HepG2 (cell line): Measurements from ENCODE around the gene CMTM5. TPM values are rescaled to one million over a fixed set of nuclear protein-coding genes. Genes with fewer than 3 reads are reported as not detected.
A peak's percentile ranks its signal among the peaks of the same experiment; 100 is the strongest.

Source experiments
- DZIP1 ChIP-seq: sonication (generic); formaldehyde crosslinking; IDR thresholded peaks from 2 replicates; pipeline ENCODE4 v1.5.0; 2020; ENCODE audit warnings: mild to moderate bottlenecking, missing genetic modification reagents
- GATAD2A ChIP-seq: IDR thresholded peaks from 2 replicates; pipeline ENCODE4 v1.6.1; 2016
- KAT7 ChIP-seq: IDR thresholded peaks from 2 replicates; pipeline ENCODE4 v1.6.1; 2018; ENCODE audit warnings: borderline replicate concordance, missing compliant biosample characterization
- NRL ChIP-seq: sonication (generic); formaldehyde crosslinking; IDR thresholded peaks from 2 replicates; pipeline ENCODE4 v1.5.0; 2020; ENCODE audit warnings: missing genetic modification reagents, mild to moderate bottlenecking, moderate library complexity, borderline replicate concordance
- ONECUT2 ChIP-seq: sonication (generic); formaldehyde crosslinking; IDR thresholded peaks from 2 replicates; pipeline ENCODE4 v1.4.0; 2020; ENCODE audit warnings: missing genetic modification reagents
- PHF20 ChIP-seq: sonication (generic); formaldehyde crosslinking; IDR thresholded peaks from 2 replicates; pipeline ENCODE4 v1.5.0; 2020; ENCODE audit warnings: mild to moderate bottlenecking, missing genetic modification reagents
- THAP8 ChIP-seq: sonication (generic); formaldehyde crosslinking; IDR thresholded peaks from 2 replicates; pipeline ENCODE4 v1.5.1; 2020; ENCODE audit warnings: missing genetic modification reagents, mild to moderate bottlenecking, borderline replicate concordance
- UBTF ChIP-seq: sonication (generic); formaldehyde crosslinking; IDR thresholded peaks from 2 replicates; pipeline ENCODE4 v1.4.0; 2020; ENCODE audit warnings: mild to moderate bottlenecking, missing genetic modification reagents
- ZBTB14 ChIP-seq: sonication (generic); formaldehyde crosslinking; IDR thresholded peaks from 2 replicates; pipeline ENCODE4 v1.4.0; 2020; ENCODE audit warnings: missing genetic modification reagents
- ZFP37 ChIP-seq: sonication (generic); formaldehyde crosslinking; IDR thresholded peaks from 2 replicates; pipeline ENCODE4 v1.4.0; 2020; ENCODE audit warnings: missing genetic modification reagents, borderline replicate concordance
- ZFP90 ChIP-seq: sonication (generic); formaldehyde crosslinking; IDR thresholded peaks from 2 replicates; pipeline ENCODE4 v1.8.0; 2022; ENCODE audit warnings: missing genetic modification reagents, mild to moderate bottlenecking, inconsistent platforms, borderline replicate concordance
- ZFX ChIP-seq: sonication (generic); formaldehyde crosslinking; IDR thresholded peaks from 2 replicates; pipeline ENCODE4 v1.4.0; 2020; ENCODE audit warnings: mild to moderate bottlenecking, low read depth, missing genetic modification reagents, moderate library complexity
- ZNF407 ChIP-seq: sonication (generic); formaldehyde crosslinking; IDR thresholded peaks from one replicate; pipeline ENCODE4 v1.5.1; 2020; ENCODE audit warnings: mild to moderate bottlenecking, missing genetic modification reagents; ENCODE audit errors: not compliant biosample characterization
- polyA plus RNA-seq, 8 experiments: library from polyadenylated mRNA; depleted of rRNA in 3 of 8; stranded (reverse) in 7 of 8; unstranded in 1 of 8; fragments of >200 nt; fragmentation: Illumina TruSeq in 4 of 8; extraction: Trizol in 4 of 8; gene quantifications; 2 replicates each; pipeline versions ENCODE4 v1.2.1 to v1.2.3, GENCODE V29; 2011 to 2016; ENCODE audit warnings: low read depth in 4 of 8, missing spikeins in 1 of 8, mixed read lengths in 1 of 8; ENCODE audit not compliant: insufficient read depth in 1 of 8
- total RNA-seq, 5 experiments: library from RNA; depleted of rRNA; stranded (reverse); fragments of >200 nt; fragmentation: Illumina TruSeq; extraction: Trizol; gene quantifications; 2 replicates each; pipeline ENCODE4 v1.2.3, GENCODE V29; 2016; ENCODE audit warnings: low read depth in 1 of 5

Gene CMTM5
- total and polyA plus RNA-seq, 2 of the 13 experiments (the other 11 are each of a cell fraction or from before 2014, with no cell fraction given): not detected

GRCh38 chr14:23346693-23347405 lies 30.0 kb upstream of the CMTM5 start (continued):
- 0 out of 2 replicates have a peak, but pooled peaks have one; percentile 42 for TF ChIP-seq DZIP1 (CRISPR knock-in tag)
- no peak for TF ChIP-seq GATAD2A
- TF ChIP-seq ZFP37 (CRISPR knock-in tag): no peak
- no peak for TF ChIP-seq ZBTB14 (CRISPR knock-in tag)
- TF ChIP-seq THAP8 (CRISPR knock-in tag): no peak
- TF ChIP-seq ZFX (CRISPR knock-in tag): no peak; the same call in 1 of the 2 replicates
- no peak for TF ChIP-seq PHF20 (CRISPR knock-in tag)
- no peak for TF ChIP-seq ZNF407
- no peak for TF ChIP-seq ZFP90
- TF ChIP-seq NRL: peak; percentile 54
- TF ChIP-seq UBTF (CRISPR knock-in tag): no peak
- no peak for TF ChIP-seq KAT7 (CRISPR knock-in tag)
- no peak for TF ChIP-seq ONECUT2 (CRISPR knock-in tag)
